ENCODE results near the gene KATNAL2.
"Not testable (repeated sequence)": the region's sequence is repeated elsewhere in the genome, so short reads cannot be mapped to it uniquely, and the experiment has no call there.

The KATNAL2 gene

DNA sequence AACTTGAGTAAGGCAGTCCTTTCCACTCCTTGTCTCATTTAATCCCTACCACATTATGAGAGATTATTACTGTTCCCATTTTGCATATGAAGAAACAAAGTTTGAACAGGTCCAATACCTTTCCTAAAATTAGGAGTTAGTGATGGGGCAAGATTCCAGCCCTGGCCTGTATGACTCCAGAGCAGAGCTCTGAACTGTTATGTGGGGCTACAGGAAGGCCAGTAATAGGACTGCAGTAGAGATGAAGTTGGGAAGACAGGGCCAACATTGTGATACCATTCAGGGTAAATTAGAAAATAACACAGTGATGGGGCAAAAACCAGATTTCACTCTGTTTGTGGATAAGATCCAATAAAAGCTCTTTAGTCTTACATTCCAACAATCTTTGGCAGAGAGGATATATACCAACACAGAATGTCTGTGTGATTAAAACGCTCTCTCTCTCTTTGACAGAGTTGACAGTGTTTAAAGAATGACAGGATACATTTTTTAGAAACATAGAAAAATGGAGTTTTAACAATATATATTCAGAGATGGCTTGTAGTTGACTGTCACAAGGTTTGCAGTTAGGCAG is 22.7 kb downstream of the KATNAL2 start:
- no peak for DNase-seq

DNA sequence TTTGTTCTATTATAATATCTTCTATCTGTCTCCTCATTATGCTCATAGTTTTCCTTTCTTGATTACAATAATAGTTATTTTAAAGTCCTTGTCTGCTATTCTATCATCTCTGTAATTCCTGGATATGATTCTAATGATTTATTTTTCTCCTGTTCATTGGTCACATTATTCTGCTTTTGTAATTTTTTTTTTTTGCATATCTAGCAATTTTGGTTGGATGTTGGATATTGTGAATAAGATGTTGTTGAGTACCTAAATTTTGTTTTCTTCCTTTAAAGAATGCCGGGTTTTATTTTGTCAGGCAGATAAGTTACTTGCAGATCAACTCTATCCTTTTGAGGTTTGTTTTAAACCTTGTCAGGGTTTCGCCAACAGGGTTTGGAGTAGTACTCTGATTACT is 25.2 kb downstream of the KATNAL2 start:
- DNase-seq: no peak

DNA sequence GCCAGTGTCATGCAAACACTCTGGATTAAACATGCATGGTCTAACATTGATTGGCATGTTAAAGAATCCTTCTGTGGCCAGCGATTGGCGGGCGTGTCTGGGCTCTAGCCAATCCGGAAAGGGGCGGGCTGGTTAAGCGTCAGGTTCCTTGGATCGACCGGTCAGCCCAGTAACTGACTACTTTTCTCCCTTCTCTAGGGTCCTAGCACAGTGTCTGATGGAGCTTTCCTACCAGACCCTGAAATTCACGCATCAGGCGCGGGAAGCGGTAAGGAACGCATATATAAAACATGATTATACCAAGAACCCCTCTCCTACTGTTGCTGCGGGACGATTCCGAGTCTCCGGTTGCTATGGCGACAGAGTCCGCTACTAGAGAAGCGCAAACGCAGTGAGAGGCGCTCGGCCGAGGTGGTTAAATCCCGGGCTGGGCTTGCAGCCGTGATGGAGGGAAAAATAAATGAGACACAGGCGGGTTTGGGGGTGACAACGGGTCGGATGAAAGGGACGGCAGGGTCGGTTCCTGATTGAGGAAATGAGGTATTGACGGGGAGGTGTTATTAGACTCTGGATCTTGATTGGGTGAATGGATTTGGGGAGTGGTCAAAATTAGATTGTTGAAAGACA is 29.4 kb downstream of the KATNAL2 start:
- DNase-seq: no peak

DNA sequence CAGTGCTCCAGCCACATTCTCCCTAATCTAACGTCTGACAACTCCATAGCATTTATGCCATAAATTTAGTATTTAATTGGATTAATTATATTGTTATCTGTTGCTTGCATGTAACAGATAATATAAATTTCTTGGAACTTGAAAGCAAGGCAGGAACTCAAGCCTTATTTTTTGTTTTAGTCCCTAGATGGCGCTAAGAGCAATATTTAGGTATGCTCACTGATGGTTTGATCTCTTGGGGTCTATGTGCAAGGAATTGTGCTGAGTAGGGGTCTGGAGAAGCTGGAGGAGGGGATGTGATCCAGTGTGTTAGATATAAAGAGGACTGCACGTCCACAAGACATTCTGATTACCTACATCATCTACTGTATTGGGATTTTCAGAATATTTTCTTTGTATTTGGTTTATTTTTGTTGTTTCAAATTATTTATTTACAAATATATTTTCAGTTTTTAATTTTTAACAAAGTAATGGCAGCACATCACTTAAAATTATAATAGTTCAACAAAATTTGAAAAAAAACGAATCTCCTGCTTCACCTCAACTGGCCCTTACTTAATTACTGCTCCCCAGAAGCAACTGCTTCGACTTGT is 32.8 kb downstream of the KATNAL2 start:
- DNase-seq: no peak

DNA sequence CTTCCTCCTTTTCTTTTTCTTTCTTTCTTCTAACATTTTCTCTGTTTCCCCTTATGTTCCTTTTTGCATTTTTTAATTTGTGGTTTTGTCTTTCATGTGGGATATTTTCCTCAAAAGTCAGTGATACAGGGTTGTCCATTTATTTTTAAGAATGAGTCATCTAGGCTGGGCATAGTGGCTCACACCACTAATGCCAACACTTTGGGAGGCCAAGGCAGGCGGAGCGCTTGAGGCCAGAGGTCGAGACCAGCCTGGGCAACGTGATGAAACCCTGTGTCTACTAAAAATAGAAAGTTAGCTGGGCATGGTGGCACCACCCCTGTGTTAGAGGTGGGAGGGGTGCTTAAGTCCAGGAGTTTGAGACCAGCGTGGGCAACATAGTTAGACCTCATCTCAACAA is 35.8 kb downstream of the KATNAL2 start:
- no peak for DNase-seq

DNA sequence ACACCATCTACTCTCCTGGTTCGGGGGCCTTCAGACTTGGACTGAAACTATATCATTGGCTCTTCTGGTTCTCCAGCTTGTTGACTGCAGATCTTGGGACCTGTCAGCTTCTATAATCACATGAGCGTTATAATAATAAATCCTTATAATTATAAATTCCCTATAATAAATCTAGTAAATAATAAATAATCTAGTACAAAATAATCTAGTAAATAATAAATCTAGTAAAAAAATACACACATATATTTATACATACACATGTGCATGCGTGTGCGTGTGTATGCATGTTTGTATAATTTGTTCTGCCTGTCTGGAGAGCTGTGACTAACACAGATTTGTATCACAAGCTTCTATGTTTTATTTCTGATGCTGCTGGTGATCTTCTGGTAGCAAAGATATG is 40.8 kb downstream of the KATNAL2 start:
- no peak for DNase-seq

DNA sequence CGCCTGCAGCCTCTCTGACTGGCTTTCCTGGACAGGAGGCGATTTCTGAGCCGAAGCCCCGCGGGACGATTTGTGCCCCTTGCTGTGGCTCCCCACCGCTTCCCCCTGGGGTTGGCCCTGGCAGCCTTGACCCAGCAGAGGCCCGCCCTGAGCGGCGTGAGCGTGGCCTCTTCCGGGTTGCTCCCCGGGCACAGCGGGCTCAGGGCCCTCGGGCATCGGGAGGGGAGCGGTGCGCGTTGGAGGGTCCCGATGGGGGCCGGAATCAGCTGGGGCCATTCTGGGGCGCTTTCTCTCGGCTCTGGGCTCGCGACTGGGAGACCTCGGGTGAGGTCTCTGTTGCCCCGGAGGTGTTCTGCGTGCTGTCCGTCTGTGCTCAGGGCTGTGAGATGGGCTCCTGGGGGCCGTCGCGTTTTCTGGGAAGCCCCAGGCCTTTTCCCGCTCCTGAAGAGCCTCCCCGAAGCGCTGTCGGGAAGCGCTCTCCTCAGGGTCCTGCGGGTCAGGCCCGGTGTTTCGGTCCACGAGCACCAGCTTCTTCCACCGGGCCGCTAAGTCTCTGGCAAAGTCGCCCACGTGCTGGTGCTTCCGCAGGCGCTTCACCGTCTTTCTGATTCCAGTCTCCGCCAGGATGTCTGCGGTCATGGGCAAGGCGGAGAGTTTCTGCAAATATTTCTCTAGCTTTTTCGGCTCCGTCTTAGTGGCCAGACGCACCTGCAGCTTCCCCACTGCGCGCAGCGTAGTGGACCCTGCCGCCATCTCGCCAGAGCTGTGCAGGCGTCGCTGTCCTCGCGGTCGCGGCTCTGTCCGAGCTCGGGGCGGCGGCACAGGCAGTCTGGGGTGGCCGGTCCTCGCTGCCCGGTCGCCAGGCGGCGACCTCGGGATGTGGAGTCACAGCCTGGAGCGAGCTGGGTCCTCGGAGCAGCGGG is 46.5 kb downstream of the KATNAL2 start:
- not testable (repeated sequence) for DNase-seq

DNA sequence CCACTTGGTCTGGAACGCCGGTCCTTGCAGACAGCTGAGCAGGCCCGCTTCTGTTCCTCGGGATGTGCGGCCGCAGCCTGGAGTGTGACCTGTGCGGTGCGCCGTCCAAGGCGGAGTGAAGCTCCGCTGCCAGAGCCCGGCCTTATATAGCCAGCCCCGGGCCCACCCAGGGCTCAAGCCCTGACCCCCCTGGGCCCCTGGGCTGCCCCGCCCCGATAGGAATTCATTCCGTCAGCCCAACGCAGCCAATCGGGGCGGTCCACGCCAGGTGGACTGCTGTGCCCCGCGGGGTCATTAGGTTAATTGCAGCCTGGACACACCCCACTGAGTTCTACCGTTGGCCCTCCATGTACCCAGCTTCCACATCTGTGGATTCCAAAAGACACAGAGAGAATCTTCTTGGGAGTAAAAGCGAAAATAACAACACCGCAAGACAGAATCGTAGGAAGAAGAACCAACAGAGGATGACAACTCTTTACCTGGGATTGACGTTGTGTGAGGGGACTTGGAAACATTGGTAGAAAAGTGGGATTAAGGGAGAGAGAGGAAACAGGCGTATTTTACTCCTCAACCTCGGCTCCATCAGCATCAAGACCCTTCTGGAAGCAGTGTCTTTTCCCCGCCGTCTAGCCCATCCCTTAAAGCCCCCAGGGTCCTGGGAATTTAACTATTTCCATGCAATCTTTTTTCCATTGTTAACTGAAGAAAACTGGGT is 47.3 kb downstream of the KATNAL2 start:
- DNase-seq: not testable (repeated sequence)

DNA sequence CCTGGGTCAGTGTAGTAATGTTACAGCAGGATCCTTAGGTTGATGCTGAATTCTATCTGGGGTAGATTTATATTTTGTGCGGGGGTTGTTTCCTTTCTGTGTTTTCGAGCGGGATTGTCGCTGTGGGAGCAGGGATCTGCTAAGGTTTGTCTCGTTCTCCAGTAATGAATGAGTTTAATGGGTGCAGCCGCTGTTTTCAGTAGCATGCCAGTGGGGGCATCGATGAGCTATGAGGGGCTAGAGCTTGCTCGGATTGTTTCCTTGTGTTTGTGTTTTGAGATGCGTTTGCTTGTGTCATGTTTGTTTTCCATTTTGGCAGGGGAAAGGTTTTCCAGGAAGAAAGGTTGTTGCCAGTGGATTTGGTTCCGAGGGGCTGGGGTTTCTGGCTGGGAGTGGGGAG is 48.9 kb downstream of the KATNAL2 start:
- not testable (repeated sequence) for DNase-seq

DNA sequence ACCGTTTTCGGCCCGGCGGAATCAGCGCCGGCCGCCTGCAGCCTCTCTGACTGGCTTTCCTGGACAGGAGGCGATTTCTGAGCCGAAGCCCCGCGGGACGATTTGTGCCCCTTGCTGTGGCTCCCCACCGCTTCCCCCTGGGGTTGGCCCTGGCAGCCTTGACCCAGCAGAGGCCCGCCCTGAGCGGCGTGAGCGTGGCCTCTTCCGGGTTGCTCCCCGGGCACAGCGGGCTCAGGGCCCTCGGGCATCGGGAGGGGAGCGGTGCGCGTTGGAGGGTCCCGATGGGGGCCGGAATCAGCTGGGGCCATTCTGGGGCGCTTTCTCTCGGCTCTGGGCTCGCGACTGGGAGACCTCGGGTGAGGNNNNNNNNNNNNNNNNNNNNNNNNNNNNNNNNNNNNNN is 52.1 kb downstream of the KATNAL2 start:
- not testable (repeated sequence) for DNase-seq

DNA sequence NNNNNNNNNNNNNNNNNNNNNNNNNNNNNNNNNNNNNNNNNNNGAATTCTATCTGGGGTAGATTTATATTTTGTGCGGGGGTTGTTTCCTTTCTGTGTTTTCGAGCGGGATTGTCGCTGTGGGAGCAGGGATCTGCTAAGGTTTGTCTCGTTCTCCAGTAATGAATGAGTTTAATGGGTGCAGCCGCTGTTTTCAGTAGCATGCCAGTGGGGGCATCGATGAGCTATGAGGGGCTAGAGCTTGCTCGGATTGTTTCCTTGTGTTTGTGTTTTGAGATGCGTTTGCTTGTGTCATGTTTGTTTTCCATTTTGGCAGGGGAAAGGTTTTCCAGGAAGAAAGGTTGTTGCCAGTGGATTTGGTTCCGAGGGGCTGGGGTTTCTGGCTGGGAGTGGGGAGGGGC is 102.5 kb downstream of the KATNAL2 start:
- DNase-seq: not testable (repeated sequence)

DNA sequence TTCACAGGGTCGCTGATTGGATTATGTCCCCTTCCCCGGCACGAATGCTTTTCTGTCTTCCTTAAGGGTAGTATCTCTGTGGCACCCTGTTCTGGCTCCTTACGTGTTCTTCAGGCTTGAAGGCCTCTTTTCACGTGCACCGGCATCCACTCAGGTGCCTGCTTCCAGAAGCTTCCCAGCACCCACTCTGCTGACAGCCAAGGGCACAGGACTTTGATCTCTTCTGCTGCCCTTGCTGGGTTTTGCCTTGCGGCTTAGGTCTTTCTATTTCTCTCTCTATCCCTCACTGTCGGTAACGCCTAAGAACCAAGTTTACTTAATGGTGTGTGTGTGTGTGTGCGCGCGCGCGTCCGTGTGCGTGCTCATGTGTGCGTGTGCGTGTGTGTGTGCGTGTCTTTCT is 103.4 kb downstream of the KATNAL2 start:
- not testable (repeated sequence) for DNase-seq

DNA sequence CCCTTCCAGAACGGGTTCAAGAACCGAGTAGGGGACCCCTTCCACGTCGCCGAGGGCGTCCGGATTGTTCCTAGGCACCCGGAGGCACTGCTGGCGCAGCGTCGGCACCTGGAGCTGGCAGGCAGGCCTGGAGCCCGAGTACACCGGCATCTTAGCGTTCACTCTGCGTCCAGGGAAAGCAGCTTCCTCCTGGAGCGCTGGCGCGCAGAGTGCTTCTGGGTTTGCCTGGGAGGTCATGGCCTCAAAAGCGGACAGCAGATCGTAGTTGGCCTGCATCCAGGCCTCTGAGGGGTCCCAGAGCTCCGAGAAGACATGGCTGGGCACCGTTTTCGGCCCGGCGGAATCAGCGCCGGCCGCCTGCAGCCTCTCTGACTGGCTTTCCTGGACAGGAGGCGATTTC is 105.4 kb downstream of the KATNAL2 start:
- DNase-seq: not testable (repeated sequence)

DNA sequence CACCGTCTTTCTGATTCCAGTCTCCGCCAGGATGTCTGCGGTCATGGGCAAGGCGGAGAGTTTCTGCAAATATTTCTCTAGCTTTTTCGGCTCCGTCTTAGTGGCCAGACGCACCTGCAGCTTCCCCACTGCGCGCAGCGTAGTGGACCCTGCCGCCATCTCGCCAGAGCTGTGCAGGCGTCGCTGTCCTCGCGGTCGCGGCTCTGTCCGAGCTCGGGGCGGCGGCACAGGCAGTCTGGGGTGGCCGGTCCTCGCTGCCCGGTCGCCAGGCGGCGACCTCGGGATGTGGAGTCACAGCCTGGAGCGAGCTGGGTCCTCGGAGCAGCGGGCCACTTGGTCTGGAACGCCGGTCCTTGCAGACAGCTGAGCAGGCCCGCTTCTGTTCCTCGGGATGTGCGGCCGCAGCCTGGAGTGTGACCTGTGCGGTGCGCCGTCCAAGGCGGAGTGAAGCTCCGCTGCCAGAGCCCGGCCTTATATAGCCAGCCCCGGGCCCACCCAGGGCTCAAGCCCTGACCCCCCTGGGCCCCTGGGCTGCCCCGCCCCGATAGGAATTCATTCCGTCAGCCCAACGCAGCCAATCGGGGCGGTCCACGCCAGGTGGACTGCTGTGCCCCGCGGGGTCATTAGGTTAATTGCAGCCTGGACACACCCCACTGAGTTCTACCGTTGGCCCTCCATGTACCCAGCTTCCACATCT is 106.5 kb downstream of the KATNAL2 start:
- DNase-seq: not testable (repeated sequence)

DNA sequence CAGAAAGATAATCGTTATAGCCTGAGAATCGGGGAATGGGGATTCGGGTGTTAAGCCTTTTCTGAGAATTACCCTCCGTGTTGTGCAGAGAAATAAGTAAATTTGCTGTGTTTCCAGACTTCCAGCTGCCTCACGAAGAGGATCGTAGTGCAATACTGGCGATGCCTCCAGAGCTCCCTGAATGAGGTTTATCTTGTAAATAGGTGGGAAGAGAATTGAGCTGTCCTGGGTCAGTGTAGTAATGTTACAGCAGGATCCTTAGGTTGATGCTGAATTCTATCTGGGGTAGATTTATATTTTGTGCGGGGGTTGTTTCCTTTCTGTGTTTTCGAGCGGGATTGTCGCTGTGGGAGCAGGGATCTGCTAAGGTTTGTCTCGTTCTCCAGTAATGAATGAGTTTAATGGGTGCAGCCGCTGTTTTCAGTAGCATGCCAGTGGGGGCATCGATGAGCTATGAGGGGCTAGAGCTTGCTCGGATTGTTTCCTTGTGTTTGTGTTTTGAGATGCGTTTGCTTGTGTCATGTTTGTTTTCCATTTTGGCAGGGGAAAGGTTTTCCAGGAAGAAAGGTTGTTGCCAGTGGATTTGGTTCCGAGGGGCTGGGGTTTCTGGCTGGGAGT is 108.3 kb downstream of the KATNAL2 start:
- not testable (repeated sequence) for DNase-seq

DNA sequence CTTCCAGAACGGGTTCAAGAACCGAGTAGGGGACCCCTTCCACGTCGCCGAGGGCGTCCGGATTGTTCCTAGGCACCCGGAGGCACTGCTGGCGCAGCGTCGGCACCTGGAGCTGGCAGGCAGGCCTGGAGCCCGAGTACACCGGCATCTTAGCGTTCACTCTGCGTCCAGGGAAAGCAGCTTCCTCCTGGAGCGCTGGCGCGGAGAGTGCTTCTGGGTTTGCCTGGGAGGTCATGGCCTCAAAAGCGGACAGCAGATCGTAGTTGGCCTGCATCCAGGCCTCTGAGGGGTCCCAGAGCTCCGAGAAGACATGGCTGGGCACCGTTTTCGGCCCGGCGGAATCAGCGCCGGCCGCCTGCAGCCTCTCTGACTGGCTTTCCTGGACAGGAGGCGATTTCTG is 111.3 kb downstream of the KATNAL2 start:
- not testable (repeated sequence) for DNase-seq

DNA sequence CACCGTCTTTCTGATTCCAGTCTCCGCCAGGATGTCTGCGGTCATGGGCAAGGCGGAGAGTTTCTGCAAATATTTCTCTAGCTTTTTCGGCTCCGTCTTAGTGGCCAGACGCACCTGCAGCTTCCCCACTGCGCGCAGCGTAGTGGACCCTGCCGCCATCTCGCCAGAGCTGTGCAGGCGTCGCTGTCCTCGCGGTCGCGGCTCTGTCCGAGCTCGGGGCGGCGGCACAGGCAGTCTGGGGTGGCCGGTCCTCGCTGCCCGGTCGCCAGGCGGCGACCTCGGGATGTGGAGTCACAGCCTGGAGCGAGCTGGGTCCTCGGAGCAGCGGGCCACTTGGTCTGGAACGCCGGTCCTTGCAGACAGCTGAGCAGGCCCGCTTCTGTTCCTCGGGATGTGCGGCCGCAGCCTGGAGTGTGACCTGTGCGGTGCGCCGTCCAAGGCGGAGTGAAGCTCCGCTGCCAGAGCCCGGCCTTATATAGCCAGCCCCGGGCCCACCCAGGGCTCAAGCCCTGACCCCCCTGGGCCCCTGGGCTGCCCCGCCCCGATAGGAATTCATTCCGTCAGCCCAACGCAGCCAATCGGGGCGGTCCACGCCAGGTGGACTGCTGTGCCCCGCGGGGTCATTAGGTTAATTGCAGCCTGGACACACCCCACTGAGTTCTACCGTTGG is 112.4 kb downstream of the KATNAL2 start:
- DNase-seq: not testable (repeated sequence)

DNA sequence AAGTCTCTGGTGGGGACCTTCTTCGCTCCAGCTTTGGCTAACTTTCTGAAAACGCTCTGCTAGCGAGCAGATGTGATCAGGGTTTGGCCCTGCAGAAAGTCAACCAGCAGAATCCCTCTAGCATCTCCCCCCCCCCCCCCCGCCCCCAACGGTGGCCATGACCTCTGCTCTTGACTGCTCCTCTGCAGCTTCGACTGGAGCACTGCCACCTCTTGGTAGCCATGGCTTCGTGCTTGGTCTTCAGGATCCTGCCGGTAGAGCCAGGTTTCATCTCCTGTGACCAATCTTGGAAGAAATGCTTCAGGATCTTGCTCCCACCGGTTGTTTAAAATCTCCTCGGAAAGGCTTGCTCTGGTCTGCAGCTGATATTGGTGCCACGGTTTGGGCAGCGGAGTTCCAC is 113.5 kb downstream of the KATNAL2 start:
- not testable (repeated sequence) for DNase-seq

DNA sequence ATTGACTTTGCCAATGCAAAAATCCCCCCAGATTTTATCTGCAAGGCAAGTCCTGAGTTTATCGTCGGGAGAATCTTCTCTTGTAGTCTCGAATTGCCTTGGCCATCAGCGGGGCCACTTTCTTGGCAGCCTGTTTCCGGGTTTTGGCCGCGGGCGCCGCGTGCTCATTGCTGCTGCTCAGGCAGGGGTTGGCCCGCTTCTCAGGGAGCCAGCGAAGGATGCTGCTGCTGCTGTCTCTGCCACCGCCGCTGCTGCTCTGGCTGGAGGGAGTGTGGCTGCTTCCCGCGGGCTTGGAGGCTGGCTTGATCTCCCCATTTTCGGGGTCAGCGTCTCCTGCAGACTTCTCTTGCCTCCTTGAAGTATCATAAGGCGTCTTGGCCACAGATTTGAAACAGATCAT is 115.5 kb downstream of the KATNAL2 start:
- DNase-seq: no peak

DNA sequence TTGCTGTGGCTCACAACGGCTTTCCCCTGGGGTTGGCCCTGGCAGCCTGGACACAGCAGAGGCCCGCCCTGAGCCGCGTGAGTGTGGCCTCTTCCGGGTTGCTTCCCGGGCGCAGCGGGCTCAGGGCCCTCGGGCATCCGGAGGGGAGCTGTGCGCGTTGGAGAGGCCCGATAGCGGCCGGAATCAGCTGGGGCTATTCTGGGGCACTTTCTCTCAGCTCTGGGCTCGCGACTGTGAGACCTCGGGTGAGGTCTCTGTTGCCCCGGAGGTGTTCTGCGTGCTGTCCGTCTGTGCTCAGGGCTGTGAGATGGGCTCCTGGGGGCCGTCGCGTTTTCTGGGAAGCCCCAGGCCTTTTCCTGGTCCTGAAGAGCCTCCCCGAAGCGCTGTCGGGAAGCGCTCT is 117.2 kb downstream of the KATNAL2 start:
- not testable (repeated sequence) for DNase-seq

DNA sequence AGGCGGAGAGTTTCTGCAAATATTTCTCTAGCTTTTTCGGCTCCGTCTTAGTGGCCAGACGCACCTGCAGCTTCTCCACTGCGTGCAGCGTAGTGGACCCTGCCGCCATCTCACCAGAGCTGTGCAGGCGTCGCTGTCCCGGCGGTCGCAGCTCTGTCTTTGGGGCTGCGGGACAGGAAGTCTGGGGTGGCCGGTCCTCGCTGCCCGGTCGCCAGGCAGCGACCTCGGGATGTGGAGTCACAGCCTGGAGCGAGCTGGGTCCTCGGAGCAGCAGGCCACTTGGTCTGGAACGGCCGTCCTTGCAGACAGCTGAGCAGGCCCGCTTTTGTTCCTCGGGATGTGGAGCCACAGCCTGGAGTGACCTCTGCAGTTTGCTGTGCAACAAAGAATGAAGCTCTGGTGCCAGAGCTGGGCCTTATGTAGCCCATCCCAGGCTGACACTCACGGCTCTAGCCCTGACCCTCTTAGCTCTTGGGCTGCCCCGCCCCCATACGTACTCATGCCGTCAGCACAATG is 117.8 kb downstream of the KATNAL2 start, which contains the start of gene ELOA2:
Gene ELOA2, minus strand, starts transcription at position 466 of the 516 bp plus-strand sequence. Its CDS starts 357 bp downstream, at position 109.
- no peak for DNase-seq
